ENCODE results near the gene MUC21. TPM values are rescaled to one million over a fixed set of nuclear protein-coding genes. Genes with fewer than 3 reads are reported as not detected.
A peak's percentile ranks its signal among the peaks of the same experiment; 100 is the strongest.

Gene MUC21
- total RNA-seq, 1 donor from 2014 or later = not detected

DNA sequence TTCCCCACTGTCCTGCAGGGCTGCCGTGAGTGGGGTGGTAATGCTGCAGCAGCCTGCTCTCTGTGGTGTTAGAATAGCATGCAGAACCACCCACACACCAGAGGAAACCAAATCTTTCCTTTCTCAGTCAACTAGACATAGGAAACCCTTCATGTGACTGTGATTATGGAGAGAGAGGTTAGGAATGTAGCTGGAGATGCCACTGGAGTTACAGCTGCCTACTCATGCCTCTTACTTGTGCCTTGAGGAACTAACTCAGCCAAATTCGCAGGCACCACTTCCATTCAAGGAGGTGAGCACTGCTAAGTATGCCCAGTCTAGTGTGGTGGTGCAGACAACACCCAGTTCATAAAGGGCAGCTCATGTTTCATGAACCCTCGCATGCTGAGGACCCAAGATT is 54.2 kb downstream of the MUC21 start:
- H3K4me3 Mint-ChIP-seq (ENCODE audit: unreplicated experiment) = peak overlapping the region; percentile 21
- no peaks in the 10 kb centered on the region for H3K27me3 Mint-ChIP-seq (ENCODE audit: unreplicated experiment)
- DNase-seq = no peak
- no peak overlapping the region for H3K27ac Mint-ChIP-seq (ENCODE audit: unreplicated experiment)
- TF ChIP-seq, protein P1, sequence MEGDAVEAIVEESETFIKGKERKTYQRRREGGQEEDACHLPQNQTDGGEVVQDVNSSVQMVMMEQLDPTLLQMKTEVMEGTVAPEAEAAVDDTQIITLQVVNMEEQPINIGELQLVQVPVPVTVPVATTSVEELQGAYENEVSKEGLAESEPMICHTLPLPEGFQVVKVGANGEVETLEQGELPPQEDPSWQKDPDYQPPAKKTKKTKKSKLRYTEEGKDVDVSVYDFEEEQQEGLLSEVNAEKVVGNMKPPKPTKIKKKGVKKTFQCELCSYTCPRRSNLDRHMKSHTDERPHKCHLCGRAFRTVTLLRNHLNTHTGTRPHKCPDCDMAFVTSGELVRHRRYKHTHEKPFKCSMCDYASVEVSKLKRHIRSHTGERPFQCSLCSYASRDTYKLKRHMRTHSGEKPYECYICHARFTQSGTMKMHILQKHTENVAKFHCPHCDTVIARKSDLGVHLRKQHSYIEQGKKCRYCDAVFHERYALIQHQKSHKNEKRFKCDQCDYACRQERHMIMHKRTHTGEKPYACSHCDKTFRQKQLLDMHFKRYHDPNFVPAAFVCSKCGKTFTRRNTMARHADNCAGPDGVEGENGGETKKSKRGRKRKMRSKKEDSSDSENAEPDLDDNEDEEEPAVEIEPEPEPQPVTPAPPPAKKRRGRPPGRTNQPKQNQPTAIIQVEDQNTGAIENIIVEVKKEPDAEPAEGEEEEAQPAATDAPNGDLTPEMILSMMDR (IDR thresholded peaks at IDR 0.05; ENCODE audit: partially characterized antibody, unreplicated experiment) = no peak
- no peaks in the 10 kb centered on the region for H3K36me3 Mint-ChIP-seq (ENCODE audit: unreplicated experiment)
- no peaks in the 10 kb centered on the region for H3K9me3 Mint-ChIP-seq (ENCODE audit: unreplicated experiment)
- H3K4me1 Mint-ChIP-seq (ENCODE audit: low read depth, unreplicated experiment) = peaks cover 14% of the 10 kb centered on the region

DNA sequence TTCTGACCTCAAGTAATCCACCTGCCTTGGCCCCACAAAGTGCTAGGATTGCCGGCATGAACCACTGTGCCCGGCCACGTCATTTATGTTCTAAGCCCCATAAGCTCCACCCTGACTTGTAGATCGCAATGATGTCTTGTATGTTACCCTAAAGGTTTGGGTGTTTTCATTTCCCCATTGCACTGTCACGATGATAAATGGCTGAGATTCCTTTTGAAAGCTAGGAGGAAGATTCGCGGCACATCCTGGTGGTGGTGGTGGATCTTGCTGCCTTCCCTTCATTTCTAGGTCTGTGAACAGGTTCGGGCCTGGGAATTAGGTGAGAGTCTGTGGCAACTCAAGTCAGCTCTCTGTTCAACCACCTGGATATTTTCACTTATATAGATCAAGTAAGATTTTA is 55.0 kb downstream of the MUC21 start:
- no peaks in the 10 kb centered on the region for H3K36me3 Mint-ChIP-seq (ENCODE audit: unreplicated experiment)
- H3K27me3 Mint-ChIP-seq (ENCODE audit: unreplicated experiment) = no peaks in the 10 kb centered on the region
- peaks cover 14% of the 10 kb centered on the region for H3K4me1 Mint-ChIP-seq (ENCODE audit: low read depth, unreplicated experiment)
- H3K4me3 Mint-ChIP-seq (ENCODE audit: unreplicated experiment) = no peak overlapping the region
- no peak for DNase-seq
- TF ChIP-seq, protein P1 (IDR thresholded peaks at IDR 0.05; ENCODE audit: partially characterized antibody, unreplicated experiment) = no peak
- H3K27ac Mint-ChIP-seq (ENCODE audit: unreplicated experiment) = no peak overlapping the region
- peaks cover 3% of the 10 kb centered on the region for H3K9me3 Mint-ChIP-seq (ENCODE audit: unreplicated experiment)

Other genes with a start within 250 kb of the MUC21 start
- gene FLOT1, start 241.0 kb upstream of the MUC21 start, total RNA-seq (ENCODE audit: unreplicated experiment) = 191 TPM
- gene IER3, start 239.2 kb upstream of the MUC21 start, total RNA-seq (ENCODE audit: unreplicated experiment) = 13.5 TPM
- gene DDR1, start 99.2 kb upstream of the MUC21 start, total RNA-seq (ENCODE audit: unreplicated experiment) = 120 TPM
- 67.2 TPM for gene GTF2H4, start 75.5 kb upstream of the MUC21 start, total RNA-seq (ENCODE audit: unreplicated experiment)
- 47.0 TPM for gene VARS2, start 69.5 kb upstream of the MUC21 start, total RNA-seq (ENCODE audit: unreplicated experiment)
- gene SFTA2, start 51.5 kb upstream of the MUC21 start, total RNA-seq (ENCODE audit: unreplicated experiment) = not detected
- gene MUCL3, start 42.7 kb upstream of the MUC21 start, total RNA-seq (ENCODE audit: unreplicated experiment) = not detected
- gene MUC22, start 26.8 kb downstream of the MUC21 start, total RNA-seq (ENCODE audit: unreplicated experiment) = not detected
- gene C6orf15, start 128.9 kb downstream of the MUC21 start, total RNA-seq (ENCODE audit: unreplicated experiment) = not detected
- gene PSORS1C1, start 131.1 kb downstream of the MUC21 start, total RNA-seq (ENCODE audit: unreplicated experiment) = not detected
- not detected for gene CDSN, start 136.7 kb downstream of the MUC21 start, total RNA-seq (ENCODE audit: unreplicated experiment)
- gene PSORS1C2, start 155.3 kb downstream of the MUC21 start, total RNA-seq (ENCODE audit: unreplicated experiment) = 0.49 TPM
- 28.7 TPM for gene CCHCR1, start 174.1 kb downstream of the MUC21 start, total RNA-seq (ENCODE audit: unreplicated experiment)
- gene TCF19, start 174.9 kb downstream of the MUC21 start, total RNA-seq (ENCODE audit: unreplicated experiment) = 5.8 TPM
- gene POU5F1, start 187.0 kb downstream of the MUC21 start, total RNA-seq (ENCODE audit: unreplicated experiment) = 48.8 TPM